Right renal cortex interstitium (tissue), 3 donors: Measurements from ENCODE around the gene CFAP97D2. TPM values are rescaled to one million over a fixed set of nuclear protein-coding genes. Genes with fewer than 3 reads are reported as not detected.
"Not testable (repeated sequence)": the region's sequence is repeated elsewhere in the genome, so short reads cannot be mapped to it uniquely, and the experiment has no call there.

ENCODE experiments used
- DNase-seq, 3 donors: peaks; one replicate each; pipeline ENCODE4 v3.0.0-alpha.2; 2013; ENCODE audit warnings: low read depth in 3 of 3, low spot score in 2 of 3
- polyA plus RNA-seq, 3 donors: library from polyadenylated mRNA; unstranded; fragments of 120-200 nt; gene quantifications; one replicate each; pipeline ENCODE4 v1.2.1, GENCODE V29; 2013; ENCODE audit not compliant: insufficient read length in 3 of 3

CFAP97D2 gene
- polyA plus RNA-seq, 3 donors = 9.5 TPM; not detected in 2

- DNase-seq = no peak
These were observed 84.5 kb downstream of the CFAP97D2 start for GRCh38 chr13:114263578-114263977.

GRCh38 chr13:114264313-114264712 is 85.3 kb downstream of the CFAP97D2 start:
- DNase-seq = not testable (repeated sequence)

- DNase-seq = no peak
These were observed 86.0 kb downstream of the CFAP97D2 start for GRCh38 chr13:114264886-114265611.

- DNase-seq = no peak
These were observed 87.2 kb downstream of the CFAP97D2 start for GRCh38 chr13:114266241-114266640.

- no peak for DNase-seq
These were observed 89.6 kb downstream of the CFAP97D2 start for GRCh38 chr13:114268344-114269280.

GRCh38 chr13:114269281-114269770 is 90.3 kb downstream of the CFAP97D2 start:
- no peak for DNase-seq

Other genes with a start within 250 kb of the CFAP97D2 start
- gene C13orf46, start 205.2 kb upstream of the CFAP97D2 start, polyA plus RNA-seq = under 1 TPM in 2 of 3 donors, not detected in 1; 0.07 to 0.18 TPM
- gene RASA3, start 46.6 kb upstream of the CFAP97D2 start, polyA plus RNA-seq = 10 to 100 TPM; 12.0 to 13.1 (median 12.5) TPM
- 100 to 1,000 TPM; 108 to 200 (median 114) TPM for gene CDC16, start 55.6 kb downstream of the CFAP97D2 start, polyA plus RNA-seq
- gene UPF3A, start 102.3 kb downstream of the CFAP97D2 start, polyA plus RNA-seq = 100 to 1,000 TPM in 2 of 3 donors, 10 to 100 TPM in 1; 91.9 to 105 (median 103) TPM
- gene CHAMP1, start 135.2 kb downstream of the CFAP97D2 start, polyA plus RNA-seq = 10 to 100 TPM; 36.0 to 38.2 (median 37.2) TPM